HepG2 (cell line): ENCODE measurements around the gene SEMA3F. TPM values are rescaled to one million over a fixed set of nuclear protein-coding genes. Genes with fewer than 3 reads are reported as not detected.

Experiments used
- BRD4 ChIP-seq: sonication (generic); formaldehyde crosslinking; IDR thresholded peaks from 2 replicates; pipeline ENCODE4 v1.4.0; 2020; ENCODE audit warnings: missing genetic modification reagents
- ESRRA ChIP-seq: sonication (generic); formaldehyde crosslinking; IDR thresholded peaks from 2 replicates; pipeline ENCODE4 v1.5.1; 2020; ENCODE audit warnings: mild to moderate bottlenecking, low read depth, missing genetic modification reagents
- GABPA ChIP-seq, 2 experiments: IDR thresholded peaks; 2 replicates each; pipeline ENCODE4 v1.6.1; 2011 to 2016; ENCODE audit warnings: low read depth in 2 of 2, low read length in 1 of 2, missing biosample characterization in 1 of 2, missing genetic modification characterization in 1 of 2
- GRHL1 ChIP-seq: sonication (generic); formaldehyde crosslinking; conservative IDR thresholded peaks from 2 replicates; pipeline ENCODE4 v1.8.0; 2022; ENCODE audit warnings: missing genetic modification reagents
- HES4 ChIP-seq: sonication (generic); formaldehyde crosslinking; IDR thresholded peaks from 2 replicates; pipeline ENCODE4 v1.9.0; 2021; ENCODE audit warnings: mild to moderate bottlenecking, missing genetic modification reagents, borderline replicate concordance
- KDM2A ChIP-seq: sonication (generic); formaldehyde crosslinking; IDR thresholded peaks from 2 replicates; pipeline ENCODE4 v1.4.0; 2020; ENCODE audit warnings: low read depth, missing genetic modification reagents, borderline replicate concordance
- KDM6A ChIP-seq: IDR thresholded peaks from 2 replicates; pipeline ENCODE4 v1.6.1; 2016; ENCODE audit warnings: low read depth
- NR2F1 ChIP-seq, 2 experiments: fragments of 450-650 bp in 1 of 2; formaldehyde crosslinking in 1 of 2; IDR thresholded peaks; 2 replicates each; pipeline versions ENCODE4 v1.5.0 to v1.6.1; 2016 to 2020; ENCODE audit warnings: mild to moderate bottlenecking in 1 of 2, missing compliant biosample characterization in 1 of 2, missing genetic modification reagents in 1 of 2, moderate library complexity in 1 of 2
- PBX2 ChIP-seq: IDR thresholded peaks from 2 replicates; pipeline ENCODE4 v1.6.1; 2016; ENCODE audit warnings: control low read depth
- PCBP2 ChIP-seq: fragments of 200-400 bp; formaldehyde crosslinking; optimal IDR thresholded peaks from 2 replicates; pipeline ENCODE3; 2018; ENCODE audit warnings: low read length, low read depth; ENCODE audit not compliant: poor library complexity, severe bottlenecking
- SMYD3 ChIP-seq: sonication (generic); formaldehyde crosslinking; IDR thresholded peaks from 2 replicates; pipeline ENCODE4 v1.8.1; 2023; ENCODE audit warnings: mild to moderate bottlenecking, missing genetic modification reagents
- SNAPC5 ChIP-seq: sonication (generic); formaldehyde crosslinking; IDR thresholded peaks from 2 replicates; pipeline ENCODE4 v1.8.1; 2023; ENCODE audit warnings: mild to moderate bottlenecking, missing genetic modification reagents, borderline replicate concordance
- TRAFD1 ChIP-seq: sonication (generic); formaldehyde crosslinking; IDR thresholded peaks from 2 replicates; pipeline ENCODE4 v1.5.1; 2020; ENCODE audit warnings: missing genetic modification reagents, mild to moderate bottlenecking, borderline replicate concordance
- ZNF121 ChIP-seq: sonication (generic); formaldehyde crosslinking; IDR thresholded peaks from 2 replicates; pipeline ENCODE4 v1.5.0; 2020; ENCODE audit warnings: mild to moderate bottlenecking, missing genetic modification reagents
- ZNF484 ChIP-seq: sonication (generic); formaldehyde crosslinking; IDR thresholded peaks from 2 replicates; pipeline ENCODE4 v1.5.1; 2020; ENCODE audit warnings: mild to moderate bottlenecking, low read depth, missing genetic modification reagents, borderline replicate concordance
- ZNF501 ChIP-seq: sonication (generic); formaldehyde crosslinking; IDR thresholded peaks from 2 replicates; pipeline ENCODE4 v1.5.1; 2020; ENCODE audit warnings: mild to moderate bottlenecking, moderate library complexity, missing genetic modification reagents
- ZNF609 ChIP-seq: sonication (generic); formaldehyde crosslinking; IDR thresholded peaks from 2 replicates; pipeline ENCODE4 v1.4.0; 2020; ENCODE audit warnings: mild to moderate bottlenecking, missing genetic modification reagents, borderline replicate concordance
- ZNF674 ChIP-seq: sonication (generic); formaldehyde crosslinking; IDR thresholded peaks from 2 replicates; pipeline ENCODE4 v1.5.0; 2020; ENCODE audit warnings: low read depth, mild to moderate bottlenecking, missing genetic modification reagents
- ZNF777 ChIP-seq: sonication (generic); formaldehyde crosslinking; IDR thresholded peaks from 2 replicates; pipeline ENCODE4 v1.4.0; 2020; ENCODE audit warnings: missing genetic modification reagents
- polyA plus RNA-seq, 8 experiments: library from polyadenylated mRNA; depleted of rRNA in 3 of 8; stranded (reverse) in 7 of 8; unstranded in 1 of 8; fragments of >200 nt; fragmentation: Illumina TruSeq in 4 of 8; extraction: Trizol in 4 of 8; gene quantifications; 2 replicates each; pipeline versions ENCODE4 v1.2.1 to v1.2.3, GENCODE V29; 2011 to 2016; ENCODE audit warnings: low read depth in 4 of 8, missing spikeins in 1 of 8, mixed read lengths in 1 of 8; ENCODE audit not compliant: insufficient read depth in 1 of 8
- total RNA-seq, 5 experiments: library from RNA; depleted of rRNA; stranded (reverse); fragments of >200 nt; fragmentation: Illumina TruSeq; extraction: Trizol; gene quantifications; 2 replicates each; pipeline ENCODE4 v1.2.3, GENCODE V29; 2016; ENCODE audit warnings: low read depth in 1 of 5

The SEMA3F gene
- total and polyA plus RNA-seq, 2 of the 13 experiments (the other 11 are each of a cell fraction or from before 2014, with no cell fraction given), result 7.6 to 17.2 TPM

GRCh38 chr3:50203113-50203808 lies 48.1 kb downstream of the SEMA3F start (continued):
- TF ChIP-seq SNAPC5 (CRISPR knock-in tag) (no peak), BRD4 (CRISPR knock-in tag) (0 out of 2 replicates have a peak, but pooled peaks have one; percentile 64), SMYD3 (CRISPR knock-in tag) (no peak), NR2F1 (CRISPR knock-in tag; IDR thresholded peaks at IDR 0.05) (no peak), GABPA (IDR thresholded peaks at IDR 0.05; ENCODE audit: low read depth, low read length) (no peak), GABPA (CRISPR knock-in tag; IDR thresholded peaks at IDR 0.05; ENCODE audit: low read depth) (no peak), TRAFD1 (CRISPR knock-in tag) (0 out of 2 replicates have a peak, but pooled peaks have one; percentile 24), ZNF121 (CRISPR knock-in tag) (peak; percentile 36; the same call in 1 of the 2 replicates), ZNF674 (no peak), KDM2A (CRISPR knock-in tag) (peak; percentile 59; the same call in 1 of the 2 replicates), GRHL1 (CRISPR knock-in tag) (no peak), ZNF609 (CRISPR knock-in tag) (peak; percentile 84; the same call in 1 of the 2 replicates), PCBP2 (no peak), ZNF501 (CRISPR knock-in tag) (peak; percentile 65), ESRRA (CRISPR knock-in tag) (peak; percentile 77), ZNF777 (CRISPR knock-in tag) (no peak), PBX2 (CRISPR knock-in tag) (no peak), KDM6A (peak; percentile 88), ZNF484 (no peak), HES4 (CRISPR knock-in tag) (peak; percentile 31; the same call in 1 of the 2 replicates)
